ENCODE measurements around the gene IQCF5. TPM values are rescaled to one million over a fixed set of nuclear protein-coding genes. Genes with fewer than 3 reads are reported as not detected.
"Not testable (repeated sequence)": the region's sequence is repeated elsewhere in the genome, so short reads cannot be mapped to it uniquely, and the experiment has no call there.

Gene IQCF5
- total RNA-seq: not detected

DNA sequence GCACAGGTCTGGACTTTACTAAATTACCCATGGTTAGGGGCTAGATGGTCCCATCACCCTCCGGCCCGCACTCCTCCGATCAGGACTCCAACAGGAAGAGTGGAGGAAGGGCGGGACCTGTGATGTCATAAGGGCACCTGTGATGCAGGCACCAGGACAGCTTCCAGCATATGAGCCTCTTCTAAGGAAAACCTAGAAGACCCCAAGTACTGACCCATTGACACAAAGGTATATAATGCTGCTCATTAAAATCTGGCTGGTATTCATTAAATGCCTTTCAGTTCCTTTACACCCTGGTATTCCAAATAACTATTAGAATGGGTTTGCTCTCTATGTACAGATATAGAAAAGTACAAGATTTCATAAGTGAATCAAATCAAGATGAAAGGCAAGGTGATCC, at the start of gene IQCF5:
Gene IQCF5, minus strand, starts transcription at position 101 of the 400 bp plus-strand sequence. Its CDS starts 70 bp downstream, at position 31.
- POLR2A ChIA-PET: no interaction called here
- H3K36me3 Mint-ChIP-seq (ENCODE audit: low read depth): no peaks in the 10 kb centered on the region
- DNase-seq (no peak), ATAC-seq (no peak)
- H3K9me3 Mint-ChIP-seq (ENCODE audit: low read depth): no peaks in the 10 kb centered on the region
- H3K4me3 Mint-ChIP-seq: no peak within 1 kb of the TSS
- H3K4me1 Mint-ChIP-seq: no peaks in the 10 kb centered on the region
- intact Hi-C loops (cut with DNase I, micrococcal nuclease): no loop called here
- no peak within 1 kb of the TSS for H3K27ac Mint-ChIP-seq
- H3K27me3 Mint-ChIP-seq: peaks cover under 1% of the 10 kb centered on the region
- CTCF ChIA-PET: no interaction called here

DNA sequence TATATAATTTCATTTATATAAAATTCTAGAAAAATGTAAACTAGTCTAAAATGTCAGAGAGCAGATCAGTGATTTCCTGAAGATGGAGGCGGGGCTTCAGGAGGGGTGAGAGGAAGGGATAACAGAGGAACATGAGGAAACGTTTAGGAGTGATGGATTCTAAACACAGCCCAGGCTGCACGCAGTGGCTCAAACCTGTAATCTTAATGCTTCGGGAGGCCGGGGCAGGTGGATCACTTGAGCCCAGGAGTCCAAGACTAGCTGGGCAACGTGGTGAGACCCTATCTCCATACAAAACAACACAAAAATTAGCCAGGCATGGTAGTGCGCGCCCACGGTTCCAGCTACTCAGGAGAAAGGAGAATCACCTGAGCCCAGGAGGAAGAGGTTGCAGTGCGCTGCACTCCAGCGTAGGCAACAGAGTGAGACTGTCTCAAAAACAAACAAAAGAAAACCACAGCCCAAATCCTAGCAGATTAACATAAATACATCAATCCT, 45.7 kb upstream of the IQCF5 start:
- H3K4me3 Mint-ChIP-seq: no peak overlapping the region
- DNase-seq (no peak), ATAC-seq (no peak)
- H3K4me1 Mint-ChIP-seq: no peaks in the 10 kb centered on the region
- H3K27me3 Mint-ChIP-seq: peaks cover 7% of the 10 kb centered on the region
- H3K36me3 Mint-ChIP-seq (ENCODE audit: low read depth): no peaks in the 10 kb centered on the region
- ChIA-PET CTCF (interaction anchor here (1.4 kb wide), 1 partner anchor 20 kb away, joined by 4 read pairs; the partner anchor contains the start of gene RRP9), POLR2A (no interaction called here)
- H3K27ac Mint-ChIP-seq: no peak overlapping the region
- H3K9me3 Mint-ChIP-seq (ENCODE audit: low read depth): no peaks in the 10 kb centered on the region
- intact Hi-C loops (cut with DNase I, micrococcal nuclease): no loop called here

- no peak overlapping the region for H3K27ac Mint-ChIP-seq
- no peaks in the 10 kb centered on the region for H3K9me3 Mint-ChIP-seq (ENCODE audit: low read depth)
- H3K27me3 Mint-ChIP-seq: peaks cover 6% of the 10 kb centered on the region
- H3K4me1 Mint-ChIP-seq: no peaks in the 10 kb centered on the region
- no peak for ATAC-seq
- CTCF ChIA-PET: no interaction called here
- intact Hi-C loops (cut with DNase I, micrococcal nuclease): no loop called here
- no peaks in the 10 kb centered on the region for H3K36me3 Mint-ChIP-seq (ENCODE audit: low read depth)
- DNase-seq: no peak
- no peak overlapping the region for H3K4me3 Mint-ChIP-seq
- POLR2A ChIA-PET: no interaction called here
These were observed 41.0 kb upstream of the IQCF5 start for GRCh38 chr3:51916418-51916817.

- peaks cover 6% of the 10 kb centered on the region for H3K9me3 Mint-ChIP-seq (ENCODE audit: low read depth)
- ChIA-PET CTCF (no interaction called here), POLR2A (no interaction called here)
- no peak overlapping the region for H3K27ac Mint-ChIP-seq
- no peaks in the 10 kb centered on the region for H3K36me3 Mint-ChIP-seq (ENCODE audit: low read depth)
- H3K4me3 Mint-ChIP-seq: no peak overlapping the region
- DNase-seq (no peak), ATAC-seq (no peak)
- H3K4me1 Mint-ChIP-seq: peaks cover under 1% of the 10 kb centered on the region
- intact Hi-C loops (cut with DNase I, micrococcal nuclease): no loop called here
- peaks cover 5% of the 10 kb centered on the region for H3K27me3 Mint-ChIP-seq
These were observed 32.6 kb upstream of the IQCF5 start for GRCh38 chr3:51908026-51908425.

DNA sequence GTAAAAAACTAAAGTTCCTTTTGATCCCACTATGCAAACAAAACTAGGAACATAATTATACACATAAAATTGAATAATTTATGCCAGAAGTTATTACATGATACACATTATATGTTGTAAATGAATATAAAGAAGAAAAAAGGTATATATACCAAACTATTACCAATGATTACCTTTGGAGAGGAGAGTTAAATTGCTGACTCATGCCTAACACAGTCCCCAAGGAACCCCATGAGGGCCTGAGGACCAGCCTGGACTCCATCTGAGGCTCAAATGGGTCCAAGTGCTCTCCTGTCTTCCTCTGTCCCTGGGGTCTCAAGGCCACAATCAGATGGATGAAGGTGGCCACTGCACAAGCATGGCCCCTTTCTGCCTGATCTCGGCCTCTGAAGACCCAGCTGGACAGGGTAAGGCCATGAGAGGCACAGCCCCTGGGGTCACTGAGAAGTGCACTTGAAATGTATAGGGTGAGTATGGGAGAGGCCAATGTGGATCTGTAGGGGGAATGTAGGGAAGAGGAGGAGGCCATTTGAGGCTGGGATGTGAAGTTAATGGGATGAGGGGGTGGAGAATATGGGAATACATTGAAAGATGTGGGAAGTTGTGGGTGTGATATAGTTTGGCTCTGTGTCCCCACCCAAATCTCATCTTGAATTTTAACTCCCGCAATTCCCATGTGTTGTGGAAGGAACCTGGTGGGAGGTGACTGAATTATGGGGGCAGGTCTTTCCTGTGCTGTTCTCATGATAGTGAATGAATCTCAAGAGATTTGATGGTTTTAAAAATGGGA, 28.8 kb upstream of the IQCF5 start:
- peaks cover 6% of the 10 kb centered on the region for H3K9me3 Mint-ChIP-seq (ENCODE audit: low read depth)
- ChIA-PET CTCF (interaction anchor here (0.6 kb wide), 1 partner anchor 338 kb away, joined by 5 read pairs; no protein-coding TSS in a partner anchor), POLR2A (no interaction called here)
- ATAC-seq (no peak), DNase-seq (no peak)
- intact Hi-C loops (cut with DNase I, micrococcal nuclease): no loop called here
- no peak overlapping the region for H3K4me3 Mint-ChIP-seq
- H3K27ac Mint-ChIP-seq: no peak overlapping the region
- H3K4me1 Mint-ChIP-seq: peaks cover 13% of the 10 kb centered on the region
- H3K36me3 Mint-ChIP-seq (ENCODE audit: low read depth): no peaks in the 10 kb centered on the region
- H3K27me3 Mint-ChIP-seq: peaks cover 18% of the 10 kb centered on the region

DNA sequence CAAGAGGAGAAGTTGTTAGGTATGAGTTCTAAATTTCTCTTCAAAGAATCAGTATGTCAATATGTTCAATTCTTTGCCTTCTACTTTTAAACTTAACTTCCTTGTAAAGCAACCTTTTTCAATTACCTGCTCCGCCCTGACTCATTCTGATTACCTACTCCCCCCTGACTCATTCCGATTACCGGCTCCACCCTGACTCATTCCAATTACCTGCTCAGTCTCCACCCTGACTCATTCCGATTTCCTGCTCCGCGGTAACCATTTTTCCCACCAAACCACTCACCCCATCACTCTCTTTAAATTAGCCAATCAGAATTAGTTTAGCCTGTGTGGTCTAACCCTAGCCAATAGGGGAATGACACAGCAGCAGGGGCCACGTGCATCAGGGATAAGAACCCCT, 27.0 kb upstream of the IQCF5 start:
- POLR2A ChIA-PET; H3K27ac Mint-ChIP-seq; CTCF ChIA-PET; intact Hi-C loops (cut with DNase I, micrococcal nuclease); H3K9me3 Mint-ChIP-seq (ENCODE audit: low read depth); H3K36me3 Mint-ChIP-seq (ENCODE audit: low read depth): not testable (repeated sequence)
- H3K4me1 Mint-ChIP-seq: peaks cover 13% of the 10 kb centered on the region
- peak; percentile 67 for DNase-seq
- peak overlapping the region; percentile 3 for H3K4me3 Mint-ChIP-seq
- H3K27me3 Mint-ChIP-seq: peaks cover 23% of the 10 kb centered on the region
- peak; percentile 71 for ATAC-seq

DNA sequence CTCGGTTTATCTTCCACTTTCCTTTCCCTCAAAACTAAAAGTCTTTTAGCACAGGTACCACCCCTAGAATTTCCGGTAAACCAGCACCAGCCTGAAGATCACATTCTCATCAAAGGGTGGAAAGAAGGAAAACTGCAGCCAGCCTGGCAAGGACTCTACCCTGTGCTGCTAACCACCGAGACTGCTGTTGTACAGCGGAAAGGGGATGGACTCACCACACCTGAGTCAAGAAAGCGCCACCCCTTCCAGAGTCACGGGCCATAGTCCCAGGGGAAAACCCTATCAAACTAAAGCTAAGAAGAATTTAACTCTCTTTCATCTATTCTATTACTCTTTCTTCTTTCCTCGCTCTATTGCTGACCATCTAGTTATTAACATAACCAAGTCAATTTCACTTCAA, 24.6 kb upstream of the IQCF5 start:
- POLR2A ChIA-PET, ATAC-seq: not testable (repeated sequence)
- peaks cover 31% of the 10 kb centered on the region for H3K27me3 Mint-ChIP-seq

DNA sequence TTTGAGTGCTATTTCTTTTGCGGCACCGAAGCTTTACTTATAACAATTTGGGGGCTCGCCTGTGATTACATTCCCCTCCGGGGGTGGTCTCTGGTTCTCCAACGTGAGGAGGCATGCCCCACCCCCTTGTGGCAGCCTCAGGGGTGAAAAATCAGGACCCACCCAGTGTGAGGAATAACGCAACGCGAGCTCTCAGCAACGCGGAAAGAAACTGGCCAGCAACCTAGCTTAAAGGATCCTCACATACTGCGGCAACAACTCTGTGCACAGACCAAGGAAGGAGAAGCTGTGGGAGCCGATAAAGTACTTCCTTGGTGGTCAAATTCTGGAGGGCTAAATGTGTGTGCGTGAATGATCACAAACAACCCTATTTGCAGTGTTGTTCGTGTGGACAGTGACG, 22.0 kb upstream of the IQCF5 start:
- Mint-ChIP-seq H3K9me3 (ENCODE audit: low read depth) (no peaks in the 10 kb centered on the region), H3K27ac (no peak overlapping the region), H3K4me3 (no peak overlapping the region), H3K4me1 (peaks cover 9% of the 10 kb centered on the region), H3K27me3 (peaks cover 26% of the 10 kb centered on the region), H3K36me3 (ENCODE audit: low read depth) (no peaks in the 10 kb centered on the region)
- intact Hi-C loops (cut with DNase I, micrococcal nuclease): no loop called here
- CTCF ChIA-PET: no interaction called here
- POLR2A ChIA-PET: no interaction called here
- DNase-seq (no peak), ATAC-seq (no peak)

More for the DNA sequence above, 24.6 kb upstream of the IQCF5 start:
- CTCF ChIA-PET; H3K36me3 Mint-ChIP-seq (ENCODE audit: low read depth); intact Hi-C loops (cut with DNase I, micrococcal nuclease); H3K27ac Mint-ChIP-seq; H3K4me3 Mint-ChIP-seq; H3K9me3 Mint-ChIP-seq (ENCODE audit: low read depth): not testable (repeated sequence)
- peak; percentile 8 for DNase-seq
- H3K4me1 Mint-ChIP-seq: peaks cover 13% of the 10 kb centered on the region

GRCh38 chr3:51896607-51897305, 21.4 kb upstream of the IQCF5 start:
- H3K4me1 Mint-ChIP-seq: peaks cover 7% of the 10 kb centered on the region
- no peaks in the 10 kb centered on the region for H3K9me3 Mint-ChIP-seq (ENCODE audit: low read depth)
- POLR2A ChIA-PET: no interaction called here
- H3K36me3 Mint-ChIP-seq (ENCODE audit: low read depth): no peaks in the 10 kb centered on the region
- H3K27ac Mint-ChIP-seq: no peak overlapping the region
- CTCF ChIA-PET: no interaction called here
- H3K27me3 Mint-ChIP-seq: peaks cover 24% of the 10 kb centered on the region
- ATAC-seq: no peak
- intact Hi-C loops (cut with DNase I, micrococcal nuclease): no loop called here
- no peak overlapping the region for H3K4me3 Mint-ChIP-seq
- no peak for DNase-seq

DNA sequence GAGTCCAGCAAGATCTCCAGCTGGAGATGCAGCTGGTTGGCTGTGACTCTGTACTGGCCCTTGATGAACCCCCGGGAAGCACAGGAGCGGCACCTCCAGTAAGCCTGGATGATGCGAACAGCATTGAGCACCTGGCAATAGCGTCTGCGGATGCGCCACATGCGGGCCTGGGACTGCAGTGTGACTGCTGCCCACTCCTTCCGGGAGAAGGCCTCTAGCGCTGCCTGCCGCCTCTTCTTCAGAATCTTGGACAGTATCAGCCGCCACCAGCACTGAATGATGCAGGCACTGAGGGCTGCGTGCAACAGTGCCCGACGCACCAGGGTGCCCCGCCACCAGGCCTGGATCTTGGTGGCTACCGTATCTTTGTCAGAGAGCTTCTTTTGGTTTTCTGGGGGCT, 19.5 kb upstream of the IQCF5 start:
- ChIA-PET CTCF (no interaction called here), POLR2A (no interaction called here)
- Mint-ChIP-seq H3K27ac (no peak overlapping the region), H3K9me3 (ENCODE audit: low read depth) (no peaks in the 10 kb centered on the region), H3K4me1 (peaks cover 9% of the 10 kb centered on the region), H3K4me3 (no peak overlapping the region), H3K36me3 (ENCODE audit: low read depth) (no peaks in the 10 kb centered on the region), H3K27me3 (peaks cover 15% of the 10 kb centered on the region)
- DNase-seq: no peak
- intact Hi-C loops (cut with DNase I, micrococcal nuclease): no loop called here
- no peak for ATAC-seq

- DNase-seq (no peak), ATAC-seq (no peak)
- Mint-ChIP-seq H3K27ac (no peak overlapping the region), H3K4me1 (peaks cover 8% of the 10 kb centered on the region), H3K9me3 (ENCODE audit: low read depth) (no peaks in the 10 kb centered on the region), H3K36me3 (ENCODE audit: low read depth) (no peaks in the 10 kb centered on the region), H3K4me3 (no peak overlapping the region), H3K27me3 (peaks cover 15% of the 10 kb centered on the region)
- CTCF ChIA-PET: interaction anchor here (0.7 kb wide), 1 partner anchor 96 kb away, joined by 3 read pairs; no protein-coding TSS in a partner anchor
- POLR2A ChIA-PET: no interaction called here
- intact Hi-C loops (cut with DNase I, micrococcal nuclease): no loop called here
These were observed 19.0 kb upstream of the IQCF5 start for GRCh38 chr3:51894391-51894790.
